K562 (cell line): ENCODE data around the gene C6orf141. TPM values are rescaled to one million over a fixed set of nuclear protein-coding genes. Genes with fewer than 3 reads are reported as not detected.
A peak's percentile ranks its signal among the peaks of the same experiment; 100 is the strongest.

ENCODE experiments used
- CHD4 ChIP-seq: fragments of 200-600 bp; sonication (generic); IDR thresholded peaks from 3 replicates; pipeline ENCODE4 v1.6.1; 2012; ENCODE audit warnings: low read depth, mild to moderate bottlenecking, mixed read lengths, low read length, inconsistent platforms; ENCODE audit not compliant: insufficient read depth, insufficient replicate concordance, poor library complexity, severe bottlenecking
- DIDO1 ChIP-seq: fragments of 450-650 bp; IDR thresholded peaks from 2 replicates; pipeline ENCODE4 v1.6.1; 2016; ENCODE audit warnings: low read depth, missing biosample characterization, missing genetic modification characterization
- ID3 ChIP-seq, 2 experiments: fragments of 250-450 bp in 1 of 2; fragments of 450-650 bp in 1 of 2; sonication (Bioruptor Pico) in 1 of 2; IDR thresholded peaks; 2 replicates each; pipeline versions ENCODE4 v1.6.1 to v1.8.0; 2016 to 2021; ENCODE audit warnings: mild to moderate bottlenecking in 2 of 2, moderate library complexity in 2 of 2, missing compliant biosample characterization in 1 of 2, missing genetic modification characterization in 1 of 2
- MEF2A ChIP-seq: IDR thresholded peaks from 2 replicates; pipeline ENCODE4 v1.6.1; 2011; ENCODE audit warnings: low read depth, mild to moderate bottlenecking, low read length, moderate library complexity; ENCODE audit not compliant: control insufficient read depth
- NFE2 ChIP-seq: IDR thresholded peaks from 2 replicates; pipeline ENCODE4 v1.6.1; 2014; ENCODE audit warnings: antibody characterized with exemption, low read depth
- PHB2 ChIP-seq: fragments of 450-650 bp; IDR thresholded peaks from 2 replicates; pipeline ENCODE4 v1.6.1; 2017; ENCODE audit warnings: low read depth
- POLR3A ChIP-seq: IDR thresholded peaks from 2 replicates; pipeline ENCODE4 v1.6.1; 2011; ENCODE audit warnings: borderline replicate concordance, mild to moderate bottlenecking, moderate library complexity; ENCODE audit not compliant: insufficient read length, insufficient read depth; ENCODE audit errors: extremely low read depth
- SMARCC2 ChIP-seq: fragments of 450-650 bp; IDR thresholded peaks from 2 replicates; pipeline ENCODE4 v1.6.1; 2017; ENCODE audit warnings: antibody characterized with exemption, moderate library complexity, mild to moderate bottlenecking, low read depth
- SREBF1 ChIP-seq: fragments of 150-350 bp; IDR thresholded peaks from 2 replicates; pipeline ENCODE4 v1.6.1; 2014; ENCODE audit warnings: antibody characterized with exemption, low read depth, low read length, borderline replicate concordance
- USF2 ChIP-seq: sonication (generic); formaldehyde crosslinking; IDR thresholded peaks from 2 replicates; pipeline ENCODE4 v1.5.0; 2020; ENCODE audit warnings: missing genetic modification reagents
- WHSC1 ChIP-seq: IDR thresholded peaks from one replicate; pipeline ENCODE4 v1.6.1; 2012; ENCODE audit warnings: low read length, control low read depth, inconsistent platforms
- ZBTB12 ChIP-seq: fragments of 250-450 bp; sonication (Bioruptor Pico); IDR thresholded peaks from 2 replicates; pipeline ENCODE4 v1.4.0; 2020
- ZFP1 ChIP-seq: fragments of 450-650 bp; formaldehyde crosslinking; IDR thresholded peaks from 2 replicates; pipeline ENCODE4 v1.4.0; 2020; ENCODE audit warnings: mild to moderate bottlenecking, mixed read lengths
- ZNF124 ChIP-seq: sonication (generic); formaldehyde crosslinking; IDR thresholded peaks from 2 replicates; pipeline ENCODE4 v1.8.1; 2022; ENCODE audit warnings: missing genetic modification reagents
- ZNF318 ChIP-seq, 2 experiments: fragments of 450-650 bp; IDR thresholded peaks; 2 replicates each; pipeline ENCODE4 v1.6.1; 2016; ENCODE audit warnings: mild to moderate bottlenecking in 2 of 2, borderline replicate concordance in 1 of 2, low read depth in 1 of 2, moderate library complexity in 1 of 2
- ZNF436 ChIP-seq: fragments of 250-450, 450-650 bp; sonication (Bioruptor Pico); formaldehyde crosslinking; IDR thresholded peaks from 2 replicates; pipeline ENCODE4 v1.7.0; 2020; ENCODE audit warnings: mild to moderate bottlenecking
- polyA plus RNA-seq, 8 experiments: library from polyadenylated mRNA; depleted of rRNA in 4 of 8; stranded (reverse) in 5 of 8; unstranded in 3 of 8; fragments of >200 nt; fragmentation: Nextera tagmentation in 2 of 8; fragmentation: Illumina TruSeq in 1 of 8; extraction: Ambion mirVana in 2 of 8; extraction: Trizol in 1 of 8; gene quantifications; 2 replicates each; pipeline versions ENCODE4 v1.2.1 to v1.2.3, GENCODE V29; 2011 to 2014; ENCODE audit warnings: inconsistent platforms in 1 of 8, missing spikeins in 1 of 8
- total RNA-seq, 7 experiments: library from RNA; depleted of rRNA in 6 of 7; stranded (reverse); fragments of >200 nt in 6 of 7; fragmentation: Illumina TruSeq in 2 of 7; extraction: Trizol in 2 of 7; gene quantifications; 2 replicates each; pipeline versions ENCODE4 v1.2.1 to v1.2.3, GENCODE V29; 2011 to 2021; ENCODE audit warnings: low replicate concordance in 1 of 7

C6orf141 gene
- total and polyA plus RNA-seq, 9 of the 15 experiments (the other 6 are each of a cell fraction or from before 2014, with no cell fraction given), result not detected

GRCh38 chr6:49541210-49541724 lies 9.2 kb upstream of the C6orf141 start (continued):
- TF ChIP-seq ZBTB12 (CRISPR knock-in tag) (no peak), SREBF1 (no peak), ZFP1 (CRISPR knock-in tag) (no peak), WHSC1 (no peak), CHD4 (no peak), PHB2 (no peak), NFE2 (peak; percentile 82), SMARCC2 (peak; percentile 72), USF2 (CRISPR knock-in tag) (no peak), DIDO1 (no peak), ZNF318 (IDR thresholded peaks at IDR 0.05; ENCODE audit: borderline replicate concordance in 1 of 2, low read depth in 1 of 2) (peak in 1 of 2 experiments; percentile 85; a peak in 2 of 4 replicates), POLR3A (no peak), ID3 (CRISPR knock-in tag; IDR thresholded peaks at IDR 0.05) (no peak), ID3 (tag; IDR thresholded peaks at IDR 0.05) (no peak), MEF2A (no peak), ZNF436 (CRISPR knock-in tag) (no peak), ZNF124 (CRISPR knock-in tag) (no peak)
